A549 (cell line): ENCODE measurements around the gene PIEZO2. TPM values are rescaled to one million over a fixed set of nuclear protein-coding genes. Genes with fewer than 3 reads are reported as not detected.
A peak's percentile ranks its signal among the peaks of the same experiment; 100 is the strongest.

Experiments
- ATAC-seq, 2 experiments: fragments of 200-7000 bp in 1 of 2; fragments of >200 bp in 1 of 2; cut with Nextera tagmentation in 1 of 2; cut with Tn5 transposase in 1 of 2; 3 replicates each; pipeline versions ENCODE4 v1.8.0 to v1.9.1; 2018 to 2020; ENCODE audit warnings: mild to moderate bottlenecking in 1 of 2, moderate library complexity in 1 of 2
- CTCF ChIA-PET: fragments of 300-600 bp; sonication (Branson Sonifier 250); formaldehyde crosslinking; extraction: SDS; loops from one replicate; lab custom pipeline; 2021; ENCODE audit warnings: antibody characterized with exemption, inconsistent platforms; lab: Yijun Ruan, JAX
- POLR2A ChIA-PET: fragments of 350-600 bp; formaldehyde crosslinking; extraction: SDS; loops from one replicate; lab custom pipeline; 2021; ENCODE audit warnings: antibody characterized with exemption, inconsistent platforms; lab: Yijun Ruan, JAX
- DNase-seq, 2 experiments: peaks; one replicate each; pipeline versions ENCODE4 v3.0.0 to v3.0.0-alpha.2; 2011 to 2016; ENCODE audit warnings: low read depth in 1 of 2, low spot score in 1 of 2
- FAIRE-seq: peaks from 2 replicates; lab custom pipeline; 2011; peaks lifted over from hg19 to GRCh38; lab: Jason Lieb, UNC
- H3K27ac ChIP-seq, 2 experiments: fragments of >200 bp; sonication (Bioruptor Twin); formaldehyde crosslinking; 3 replicates each; pipeline ENCODE4 v1.5.1; 2016 to 2017
- H3K4me1 ChIP-seq: fragments of >200 bp; sonication (Bioruptor Twin); formaldehyde crosslinking; 3 replicates; pipeline ENCODE4 v1.6.1; 2016
- H3K4me2 ChIP-seq: fragments of >200 bp; sonication (Bioruptor Twin); formaldehyde crosslinking; 3 replicates; pipeline ENCODE4 v1.6.1; 2016
- H3K4me3 ChIP-seq: fragments of >200 bp; sonication (Bioruptor Twin); formaldehyde crosslinking; 3 replicates; pipeline ENCODE4 v1.5.1; 2016
- H3K9me3 ChIP-seq: fragments of >200 bp; sonication (Bioruptor Twin); formaldehyde crosslinking; 3 replicates; pipeline ENCODE4 v1.6.1; 2016
- BHLHE40 ChIP-seq: IDR thresholded peaks from 2 replicates; pipeline ENCODE4 v1.6.1; 2012; ENCODE audit warnings: low read depth, low read length, inconsistent platforms
- CBX2 ChIP-seq: fragments of 200-600 bp; sonication (generic); IDR thresholded peaks from 2 replicates; pipeline ENCODE4 v1.6.1; 2016; ENCODE audit warnings: low read depth, mild to moderate bottlenecking, borderline replicate concordance
- CEBPB ChIP-seq, 2 experiments: fragments of >200 bp in 1 of 2; sonication (Bioruptor Twin) in 1 of 2; formaldehyde crosslinking in 1 of 2; IDR thresholded peaks; 2 replicates each; pipeline ENCODE4 v1.6.1; 2012 to 2016
- E2F6 ChIP-seq: IDR thresholded peaks from 2 replicates; pipeline ENCODE4 v1.6.1; 2012; ENCODE audit warnings: low read depth, borderline replicate concordance
- EHMT2 ChIP-seq: fragments of 200-600 bp; sonication (generic); IDR thresholded peaks from 2 replicates; pipeline ENCODE4 v1.6.1; 2016; ENCODE audit warnings: antibody characterized with exemption, low read depth, mild to moderate bottlenecking, moderate library complexity
- ESRRA ChIP-seq: fragments of 150-350 bp; IDR thresholded peaks from 2 replicates; pipeline ENCODE4 v1.6.1; 2014; ENCODE audit warnings: mild to moderate bottlenecking, low read length, borderline replicate concordance
- FOSL2 ChIP-seq, 2 experiments: fragments of 450-650 bp in 1 of 2; fragments of >200 bp in 1 of 2; sonication (Bioruptor Twin) in 1 of 2; formaldehyde crosslinking; IDR thresholded peaks; 2 replicates each; pipeline versions ENCODE4 v1.5.0 to v1.6.1; 2016 to 2020; ENCODE audit warnings: mild to moderate bottlenecking in 1 of 2, moderate library complexity in 1 of 2
- FOXS1 ChIP-seq: fragments of 250-450 bp; sonication (Bioruptor Pico); IDR thresholded peaks from 2 replicates; pipeline ENCODE4 v1.5.0; 2020; ENCODE audit warnings: mild to moderate bottlenecking, moderate library complexity
- GATA3 ChIP-seq: IDR thresholded peaks from 2 replicates; pipeline ENCODE4 v1.6.1; 2012; ENCODE audit warnings: borderline replicate concordance
- HDAC2 ChIP-seq: fragments of 200-600 bp; sonication (generic); IDR thresholded peaks from 2 replicates; pipeline ENCODE4 v1.6.1; 2016
- HEYL ChIP-seq: fragments of 250-450 bp; sonication (Bioruptor Pico); IDR thresholded peaks from 2 replicates; pipeline ENCODE4 v1.8.0; 2021; ENCODE audit warnings: mild to moderate bottlenecking, moderate library complexity
- HOXA7 ChIP-seq: fragments of 250-450 bp; sonication (Bioruptor Pico); IDR thresholded peaks from 2 replicates; pipeline ENCODE4 v1.5.0; 2020; ENCODE audit warnings: mild to moderate bottlenecking, moderate library complexity
- HOXB5 ChIP-seq: fragments of 250-450 bp; sonication (Bioruptor Pico); IDR thresholded peaks from 2 replicates; pipeline ENCODE4 v1.5.0; 2020; ENCODE audit warnings: mild to moderate bottlenecking, moderate library complexity
- JUNB ChIP-seq: fragments of >200 bp; sonication (Bioruptor Twin); formaldehyde crosslinking; IDR thresholded peaks from 2 replicates; pipeline ENCODE4 v1.6.1; 2016
- MAFK ChIP-seq: fragments of 450-650 bp; IDR thresholded peaks from 2 replicates; pipeline ENCODE4 v1.6.1; 2014; ENCODE audit not compliant: partially characterized antibody
- NPAS2 ChIP-seq: fragments of 250-450 bp; sonication (Bioruptor Pico); IDR thresholded peaks from 2 replicates; pipeline ENCODE4 v1.8.0; 2022; ENCODE audit warnings: mild to moderate bottlenecking, moderate library complexity, borderline replicate concordance
- RAD21 ChIP-seq, 2 experiments: fragments of >200 bp in 1 of 2; sonication (Bioruptor Twin) in 1 of 2; formaldehyde crosslinking in 1 of 2; IDR thresholded peaks in 1 of 2; conservative IDR thresholded peaks in 1 of 2; 2 replicates in 1 of 2; 3 replicates in 1 of 2; pipeline ENCODE4 v1.6.1; 2012 to 2018; ENCODE audit warnings: inconsistent platforms in 1 of 2
- RCOR1 ChIP-seq: fragments of 150-350 bp; IDR thresholded peaks from 2 replicates; pipeline ENCODE4 v1.6.1; 2014; ENCODE audit warnings: antibody characterized with exemption, low read length, low read depth
- RFX5 ChIP-seq: fragments of 450-650 bp; IDR thresholded peaks from 2 replicates; pipeline ENCODE4 v1.7.1; 2014; ENCODE audit warnings: antibody characterized with exemption, mild to moderate bottlenecking, moderate library complexity
- RNF2 ChIP-seq: fragments of 200-600 bp; sonication (generic); IDR thresholded peaks from 2 replicates; pipeline ENCODE4 v1.6.1; 2016; ENCODE audit warnings: low read depth, mild to moderate bottlenecking, antibody characterized with exemption, moderate library complexity, borderline replicate concordance
- TP53 ChIP-seq: fragments of 250-450 bp; sonication (Bioruptor Pico); IDR thresholded peaks from 2 replicates; pipeline ENCODE4 v1.5.0; 2021; ENCODE audit warnings: mild to moderate bottlenecking, moderate library complexity
- ZC3H11A ChIP-seq: fragments of 450-650 bp; IDR thresholded peaks from 2 replicates; pipeline ENCODE4 v1.6.1; 2014; ENCODE audit warnings: antibody characterized with exemption, mild to moderate bottlenecking
- ZFP36 ChIP-seq: fragments of 450-650 bp; IDR thresholded peaks from 2 replicates; pipeline ENCODE4 v1.6.1; 2014; ENCODE audit warnings: borderline replicate concordance; ENCODE audit not compliant: partially characterized antibody
- ZNF302 ChIP-seq: fragments of 250-450 bp; sonication (Bioruptor Pico); IDR thresholded peaks from 2 replicates; pipeline ENCODE4 v1.9.0; 2021; ENCODE audit warnings: inconsistent platforms, mild to moderate bottlenecking, moderate library complexity
- WGBS: methylation state at CpG from one replicate; pipeline ENCODE4 v1.1.6; 2017; ENCODE audit errors: missing lambda C conversion rate; 5-methylcytosine and 5-hydroxymethylcytosine counted together
- polyA plus RNA-seq, 4 experiments: library from polyadenylated mRNA; depleted of rRNA in 3 of 4; stranded (reverse); fragments of >200 nt; fragmentation: RNase III in 1 of 4; extraction: RNeasy Plus Mini Kit Qiagen cat#74134 plus additional on column Dnase treatment in 1 of 4; gene quantifications; 2 replicates in 3 of 4; 3 replicates in 1 of 4; pipeline ENCODE4 v1.2.3, GENCODE V29; 2011 to 2017
- TF ChIP-seq, protein P1 (sequence below): fragments of 450-650 bp; IDR thresholded peaks from 2 replicates; pipeline ENCODE4 v1.6.1; 2014; ENCODE audit warnings: antibody characterized with exemption
- TF ChIP-seq, protein P2 (sequence below): fragments of >200 bp; sonication (Bioruptor Twin); formaldehyde crosslinking; IDR thresholded peaks from 3 replicates; pipeline ENCODE4 v1.6.1; 2016
- TF ChIP-seq, protein P3 (sequence below): fragments of 150-350 bp; IDR thresholded peaks from 2 replicates; pipeline ENCODE4 v1.6.1; 2014; ENCODE audit warnings: low read depth, mild to moderate bottlenecking, low read length
- TF ChIP-seq, protein P4 (sequence below): fragments of 250-450 bp; sonication (Bioruptor Pico); IDR thresholded peaks from 2 replicates; pipeline ENCODE4 v1.5.0; 2020; ENCODE audit warnings: low read depth, mild to moderate bottlenecking, moderate library complexity

PIEZO2 gene
- polyA plus RNA-seq, 2 of the 4 experiments (the other 2 are of a cell fraction): 0.80 to 1.6 TPM

DNA sequence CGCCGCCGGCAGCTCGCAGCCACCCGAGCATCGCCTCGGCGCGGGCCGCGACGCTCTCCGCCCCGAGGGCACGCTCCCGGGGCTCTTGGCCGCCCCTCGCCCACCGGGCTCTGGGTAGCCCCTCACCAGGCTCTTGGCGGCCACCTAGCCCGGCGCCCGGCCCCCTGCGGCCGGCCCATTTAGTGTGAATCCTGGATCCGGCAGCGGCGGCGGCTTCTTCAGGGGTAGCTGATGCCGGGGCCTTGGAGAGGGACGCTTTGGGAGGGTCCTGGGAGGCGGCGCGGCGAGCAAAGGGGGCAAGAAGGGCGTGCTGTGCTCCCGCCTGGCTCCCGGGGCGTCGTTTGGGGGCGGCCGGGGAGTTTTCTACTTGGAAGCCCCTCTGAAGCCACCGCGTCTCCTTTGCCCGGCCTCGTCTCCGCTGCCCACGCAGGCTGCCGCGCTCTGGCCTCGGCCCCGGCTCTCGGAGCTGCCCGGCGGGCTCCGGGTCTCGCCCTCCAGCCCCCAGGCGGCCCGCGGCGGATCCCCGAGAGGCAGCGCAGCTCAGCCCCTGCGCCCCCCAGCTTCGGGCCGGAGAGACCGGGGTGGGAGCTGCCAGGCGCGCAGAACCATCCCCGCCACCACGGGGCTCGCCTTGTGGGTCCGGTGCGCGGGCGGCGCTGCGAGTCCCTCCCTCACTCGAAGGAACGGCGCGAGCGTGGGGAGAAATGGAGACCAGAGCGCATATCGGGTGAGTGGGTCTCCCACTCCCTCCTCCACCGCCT is 509 bp downstream of the PIEZO2 start:
- TF ChIP-seq E2F6 (no peak), CBX2 (no peak), RAD21 (conservative IDR thresholded peaks at IDR 0.05 in 1 of 2, IDR thresholded peaks at IDR 0.05 in 1 of 2) (no peak), FOXS1 (no peak), ZNF302 (no peak), ESRRA (no peak), HOXB5 (CRISPR knock-in tag) (no peak), TP53 (CRISPR knock-in tag) (no peak), RCOR1 (no peak), FOSL2 (IDR thresholded peaks at IDR 0.05) (no peak), FOSL2 (CRISPR knock-in tag; IDR thresholded peaks at IDR 0.05) (no peak), GATA3 (no peak), HEYL (CRISPR knock-in tag) (no peak), NPAS2 (CRISPR knock-in tag) (no peak), ZC3H11A (no peak), RNF2 (no peak), MAFK (no peak)
- CTCF ChIA-PET: no interaction called here
- Histone ChIP-seq H3K27ac (peak overlapping the region; percentile 60 to 83), H3K9me3 (no peaks in the 10 kb centered on the region), H3K4me2 (peak overlapping the region; percentile 83), H3K4me3 (peak overlapping the region; percentile 50), H3K4me1 (0 out of 3 replicates have a peak, but pooled peaks cover 5% of the 10 kb centered on the region)
- no peak for FAIRE-seq
- POLR2A ChIA-PET: no interaction called here
- ATAC-seq: no peak
- DNase-seq: no peak
- 20% methylated on average over 1 of the region's 86 CpGs for WGBS

GRCh38 chr18:11147962-11148679 is 1.2 kb downstream of the PIEZO2 start:
- WGBS: 38% methylated on average over 7 of the region's 39 CpGs
- ChIA-PET CTCF (no interaction called here), POLR2A (no interaction called here)
- Histone ChIP-seq H3K4me1 (0 out of 3 replicates have a peak, but pooled peaks cover 5% of the 10 kb centered on the region), H3K4me3 (no peak overlapping the region), H3K4me2 (peak overlapping the region; percentile 83), H3K9me3 (no peaks in the 10 kb centered on the region), H3K27ac (no peak overlapping the region)
- ATAC-seq (no peak), FAIRE-seq (no peak), DNase-seq (no peak)
- TF ChIP-seq, protein P1, sequence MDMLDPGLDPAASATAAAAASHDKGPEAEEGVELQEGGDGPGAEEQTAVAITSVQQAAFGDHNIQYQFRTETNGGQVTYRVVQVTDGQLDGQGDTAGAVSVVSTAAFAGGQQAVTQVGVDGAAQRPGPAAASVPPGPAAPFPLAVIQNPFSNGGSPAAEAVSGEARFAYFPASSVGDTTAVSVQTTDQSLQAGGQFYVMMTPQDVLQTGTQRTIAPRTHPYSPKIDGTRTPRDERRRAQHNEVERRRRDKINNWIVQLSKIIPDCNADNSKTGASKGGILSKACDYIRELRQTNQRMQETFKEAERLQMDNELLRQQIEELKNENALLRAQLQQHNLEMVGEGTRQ: no peak
- TF ChIP-seq EHMT2 (no peak), RFX5 (no peak), HOXA7 (no peak), E2F6 (no peak), JUNB (no peak), MAFK (no peak), ZFP36 (no peak), BHLHE40 (no peak), CEBPB (IDR thresholded peaks at IDR 0.05) (no peak), NPAS2 (CRISPR knock-in tag) (no peak), HDAC2 (no peak)
- TF ChIP-seq, protein P2, sequence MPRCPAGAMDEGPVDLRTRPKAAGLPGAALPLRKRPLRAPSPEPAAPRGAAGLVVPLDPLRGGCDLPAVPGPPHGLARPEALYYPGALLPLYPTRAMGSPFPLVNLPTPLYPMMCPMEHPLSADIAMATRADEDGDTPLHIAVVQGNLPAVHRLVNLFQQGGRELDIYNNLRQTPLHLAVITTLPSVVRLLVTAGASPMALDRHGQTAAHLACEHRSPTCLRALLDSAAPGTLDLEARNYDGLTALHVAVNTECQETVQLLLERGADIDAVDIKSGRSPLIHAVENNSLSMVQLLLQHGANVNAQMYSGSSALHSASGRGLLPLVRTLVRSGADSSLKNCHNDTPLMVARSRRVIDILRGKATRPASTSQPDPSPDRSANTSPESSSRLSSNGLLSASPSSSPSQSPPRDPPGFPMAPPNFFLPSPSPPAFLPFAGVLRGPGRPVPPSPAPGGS: no peak
- TF ChIP-seq, protein P3, sequence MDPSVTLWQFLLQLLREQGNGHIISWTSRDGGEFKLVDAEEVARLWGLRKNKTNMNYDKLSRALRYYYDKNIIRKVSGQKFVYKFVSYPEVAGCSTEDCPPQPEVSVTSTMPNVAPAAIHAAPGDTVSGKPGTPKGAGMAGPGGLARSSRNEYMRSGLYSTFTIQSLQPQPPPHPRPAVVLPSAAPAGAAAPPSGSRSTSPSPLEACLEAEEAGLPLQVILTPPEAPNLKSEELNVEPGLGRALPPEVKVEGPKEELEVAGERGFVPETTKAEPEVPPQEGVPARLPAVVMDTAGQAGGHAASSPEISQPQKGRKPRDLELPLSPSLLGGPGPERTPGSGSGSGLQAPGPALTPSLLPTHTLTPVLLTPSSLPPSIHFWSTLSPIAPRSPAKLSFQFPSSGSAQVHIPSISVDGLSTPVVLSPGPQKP: no peak
- TF ChIP-seq, protein P4, sequence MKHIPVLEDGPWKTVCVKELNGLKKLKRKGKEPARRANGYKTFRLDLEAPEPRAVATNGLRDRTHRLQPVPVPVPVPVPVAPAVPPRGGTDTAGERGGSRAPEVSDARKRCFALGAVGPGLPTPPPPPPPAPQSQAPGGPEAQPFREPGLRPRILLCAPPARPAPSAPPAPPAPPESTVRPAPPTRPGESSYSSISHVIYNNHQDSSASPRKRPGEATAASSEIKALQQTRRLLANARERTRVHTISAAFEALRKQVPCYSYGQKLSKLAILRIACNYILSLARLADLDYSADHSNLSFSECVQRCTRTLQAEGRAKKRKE (CRISPR knock-in tag): no peak
